ENCODE results near the gene LINC00237.
A peak's percentile ranks its signal among the peaks of the same experiment; 100 is the strongest.

LINC00237 gene

GRCh38 chr20:21092806-21093205, 13.4 kb downstream of the LINC00237 start:
- no peak for DNase-seq

- DNase-seq, result no peak
These were observed 15.4 kb downstream of the LINC00237 start for GRCh38 chr20:21090721-21091120.

- DNase-seq, result no peak
These were observed 16.0 kb downstream of the LINC00237 start for GRCh38 chr20:21090111-21090618.

GRCh38 chr20:21089391-21089790, 16.8 kb downstream of the LINC00237 start:
- DNase-seq, result no peak

- DNase-seq, result no peak
These were observed 18.2 kb downstream of the LINC00237 start for GRCh38 chr20:21087862-21088540.

- DNase-seq, result no peak
These were observed 22.3 kb downstream of the LINC00237 start for GRCh38 chr20:21083825-21084325.

- no peak for DNase-seq
These were observed 23.6 kb downstream of the LINC00237 start for GRCh38 chr20:21082584-21082983.

GRCh38 chr20:21077809-21078345, 28.3 kb downstream of the LINC00237 start:
- no peak for DNase-seq

GRCh38 chr20:21076073-21076472, 30.1 kb downstream of the LINC00237 start:
- DNase-seq, result no peak

- no peak for DNase-seq
These were observed 30.7 kb downstream of the LINC00237 start for GRCh38 chr20:21075471-21075870.

- DNase-seq, result no peak
These were observed 31.4 kb downstream of the LINC00237 start for GRCh38 chr20:21074605-21075336.

GRCh38 chr20:21067255-21067654, 38.9 kb downstream of the LINC00237 start:
- no peak for DNase-seq

- no peak for DNase-seq
These were observed 41.2 kb downstream of the LINC00237 start for GRCh38 chr20:21064924-21065323.

GRCh38 chr20:21063276-21063675, 42.9 kb downstream of the LINC00237 start:
- no peak for DNase-seq

GRCh38 chr20:21053002-21053762, 53.0 kb downstream of the LINC00237 start:
- no peak for DNase-seq

- no peak for DNase-seq
These were observed 53.5 kb downstream of the LINC00237 start for GRCh38 chr20:21052686-21053001.

GRCh38 chr20:21052241-21052640, 53.9 kb downstream of the LINC00237 start:
- no peak for DNase-seq

GRCh38 chr20:21050710-21051109, 55.4 kb downstream of the LINC00237 start:
- no peak for DNase-seq

GRCh38 chr20:21049305-21049828, 56.8 kb downstream of the LINC00237 start:
- DNase-seq, result no peak

GRCh38 chr20:21048841-21049273, 57.3 kb downstream of the LINC00237 start:
- peak; percentile 52 for DNase-seq

GRCh38 chr20:21047981-21048380, 58.2 kb downstream of the LINC00237 start:
- no peak for DNase-seq

- DNase-seq, result no peak
These were observed 59.6 kb downstream of the LINC00237 start for GRCh38 chr20:21046413-21047070.
